SK-N-SH (cell line): Measurements from ENCODE around the gene ZWINT. TPM values are rescaled to one million over a fixed set of nuclear protein-coding genes. Genes with fewer than 3 reads are reported as not detected.

Experiments
- CTCF ChIA-PET: fragments of 300-600, 350-600 bp; formaldehyde crosslinking; extraction: SDS; loops from one replicate; lab custom pipeline; 2021; lab: Yijun Ruan, JAX
- POLR2A ChIA-PET: fragments of 350-600 bp; sonication (Branson Sonifier 250); formaldehyde crosslinking; extraction: SDS; loops from one replicate; lab custom pipeline; 2020; ENCODE audit warnings: antibody characterized with exemption, inconsistent platforms; lab: Yijun Ruan, JAX
- DNase-seq: peaks from one replicate; pipeline ENCODE4 v3.0.0; 2012
- H2AFZ ChIP-seq: fragments of 200-600 bp; sonication (generic); 2 replicates; pipeline ENCODE4 v1.8.1; 2016; ENCODE audit warnings: antibody characterized with exemption, mild to moderate bottlenecking, low read depth
- H3F3A ChIP-seq: fragments of 200-600 bp; sonication (generic); replicated peaks from 2 replicates; pipeline ENCODE3; 2016; ENCODE audit warnings: antibody characterized with exemption, mild to moderate bottlenecking; ENCODE audit not compliant: insufficient read depth
- H3K27ac ChIP-seq, 2 experiments: fragments of 200-500 bp in 1 of 2; fragments of 200-600 bp in 1 of 2; sonication (Bioruptor generic) in 1 of 2; sonication (generic), shearing (Covaris generic) in 1 of 2; 2 replicates each; pipeline versions ENCODE4 v1.5.1 to v1.6.1; 2014 to 2016; ENCODE audit warnings: low read depth in 2 of 2, inconsistent platforms in 1 of 2, low read length in 1 of 2, mild to moderate bottlenecking in 1 of 2, mixed read lengths in 1 of 2
- H3K27me3 ChIP-seq: fragments of 200-600 bp; sonication (generic), shearing (Covaris generic); 2 replicates; pipeline ENCODE4 v1.6.1; 2016; ENCODE audit warnings: mixed run types; ENCODE audit not compliant: insufficient read depth
- H3K36me3 ChIP-seq, 2 experiments: fragments of 200-500 bp in 1 of 2; fragments of 200-600 bp in 1 of 2; sonication (Bioruptor generic) in 1 of 2; sonication (generic) in 1 of 2; replicated peaks in 1 of 2; 2 replicates each; pipeline versions ENCODE3 to v1.5.1; 2014 to 2016; ENCODE audit warnings: low read length in 1 of 2, mild to moderate bottlenecking in 1 of 2; ENCODE audit not compliant: insufficient read depth in 2 of 2, control insufficient read depth in 1 of 2
- H3K4me1 ChIP-seq, 2 experiments: fragments of 200-500 bp in 1 of 2; fragments of 200-600 bp in 1 of 2; sonication (Bioruptor generic) in 1 of 2; sonication (generic), shearing (Covaris generic) in 1 of 2; 2 replicates each; pipeline versions ENCODE4 v1.5.1 to v1.6.1; 2014 to 2016; ENCODE audit warnings: low read depth in 1 of 2, low read length in 1 of 2, mixed run types in 1 of 2; ENCODE audit not compliant: insufficient read depth in 2 of 2, control insufficient read depth in 1 of 2
- H3K4me2 ChIP-seq: fragments of 200-600 bp; sonication (generic), shearing (Covaris generic); 2 replicates; pipeline ENCODE4 v1.6.1; 2017; ENCODE audit warnings: mixed run types
- H3K4me3 ChIP-seq, 2 experiments: fragments of 200-500 bp in 1 of 2; fragments of 200-600 bp in 1 of 2; sonication (Bioruptor generic) in 1 of 2; sonication (generic), shearing (Covaris generic) in 1 of 2; 2 replicates each; pipeline versions ENCODE4 v1.5.1 to v1.8.1; 2014 to 2016; ENCODE audit warnings: low read depth in 2 of 2, inconsistent platforms in 1 of 2, low read length in 1 of 2, mild to moderate bottlenecking in 1 of 2, mixed read lengths in 1 of 2, moderate library complexity in 1 of 2
- H3K79me2 ChIP-seq: fragments of 200-600 bp; sonication (generic); 2 replicates; pipeline ENCODE4 v1.8.1; 2017; ENCODE audit warnings: mild to moderate bottlenecking; ENCODE audit not compliant: insufficient read depth
- H3K9ac ChIP-seq: fragments of 200-600 bp; sonication (generic); 2 replicates; pipeline ENCODE4 v1.6.1; 2017; ENCODE audit warnings: mixed run types
- H3K9me2 ChIP-seq: fragments of 200-600 bp; sonication (generic); 2 replicates; pipeline ENCODE4 v1.6.1; 2017; ENCODE audit warnings: mixed run types
- H3K9me3 ChIP-seq: fragments of 200-600 bp; sonication (generic); 2 replicates; pipeline ENCODE4 v1.6.1; 2017; ENCODE audit warnings: mixed run types, mild to moderate bottlenecking, moderate library complexity
- H4K20me1 ChIP-seq: fragments of 200-600 bp; sonication (generic); 2 replicates; pipeline ENCODE4 v1.6.1; 2017; ENCODE audit warnings: mild to moderate bottlenecking, mixed run types; ENCODE audit not compliant: insufficient read depth
- ELF1 ChIP-seq: IDR thresholded peaks from 2 replicates; pipeline ENCODE4 v1.4.0; 2012
- EZH2phosphoT487 ChIP-seq: fragments of 200-600 bp; sonication (generic); IDR thresholded peaks from 2 replicates; pipeline ENCODE4 v1.6.1; 2017; ENCODE audit warnings: low read depth, mixed run types, mild to moderate bottlenecking, antibody characterized with exemption, moderate library complexity, borderline replicate concordance
- FOSL2 ChIP-seq: IDR thresholded peaks from 2 replicates; pipeline ENCODE4 v1.4.0; 2012; ENCODE audit warnings: low read depth, mild to moderate bottlenecking, moderate library complexity, borderline replicate concordance
- GABPA ChIP-seq: IDR thresholded peaks from 2 replicates; pipeline ENCODE4 v1.4.0; 2012; ENCODE audit warnings: low read depth, mild to moderate bottlenecking
- GATA2 ChIP-seq: sonication (generic); formaldehyde crosslinking; IDR thresholded peaks from 2 replicates; pipeline ENCODE4 v1.5.0; 2020; ENCODE audit warnings: mild to moderate bottlenecking, missing genetic modification reagents
- IRF3 ChIP-seq: fragments of 150-350 bp; IDR thresholded peaks from 2 replicates; pipeline ENCODE4 v1.6.1; 2016; ENCODE audit warnings: mild to moderate bottlenecking, low read depth, low read length
- MAX ChIP-seq: IDR thresholded peaks from 2 replicates; pipeline ENCODE4 v1.4.0; 2012; ENCODE audit warnings: low read depth
- MXI1 ChIP-seq: IDR thresholded peaks from 2 replicates; pipeline ENCODE4 v1.6.1; 2012; ENCODE audit warnings: mild to moderate bottlenecking, low read depth, low read length, improper control_type of control experiment
- NFIC ChIP-seq: IDR thresholded peaks from 2 replicates; pipeline ENCODE4 v1.4.0; 2012; ENCODE audit warnings: borderline replicate concordance
- NRF1 ChIP-seq: IDR thresholded peaks from 2 replicates; pipeline ENCODE4 v1.6.1; 2012; ENCODE audit warnings: low read depth, mild to moderate bottlenecking, low read length
- PBX3 ChIP-seq: IDR thresholded peaks from 2 replicates; pipeline ENCODE4; 2012
- POLR2AphosphoS5 ChIP-seq: IDR thresholded peaks from 2 replicates; pipeline ENCODE4 v1.6.1; 2012; ENCODE audit warnings: low read depth, low read length
- RAD21 ChIP-seq: IDR thresholded peaks from 2 replicates; pipeline ENCODE4 v1.6.1; 2012; ENCODE audit warnings: mild to moderate bottlenecking, low read length
- RFX5 ChIP-seq: IDR thresholded peaks from 2 replicates; pipeline ENCODE4 v1.6.1; 2012; ENCODE audit warnings: mild to moderate bottlenecking, improper control_type of control experiment, low read length
- RXRA ChIP-seq: IDR thresholded peaks from 2 replicates; pipeline ENCODE4 v1.4.0; 2012; ENCODE audit warnings: low read depth, mild to moderate bottlenecking, borderline replicate concordance
- SMC3 ChIP-seq: IDR thresholded peaks from 2 replicates; pipeline ENCODE4 v1.6.1; 2012; ENCODE audit warnings: low read depth, low read length, improper control_type of control experiment
- TAF1 ChIP-seq: IDR thresholded peaks from 2 replicates; pipeline ENCODE4 v1.6.1; 2012; ENCODE audit warnings: low read depth, mild to moderate bottlenecking, low read length, moderate library complexity, borderline replicate concordance
- TCF12 ChIP-seq: IDR thresholded peaks from 2 replicates; pipeline ENCODE4 v1.4.0; 2012
- TEAD4 ChIP-seq: IDR thresholded peaks from 2 replicates; pipeline ENCODE4 v1.4.0; 2012; ENCODE audit warnings: mild to moderate bottlenecking, borderline replicate concordance; ENCODE audit not compliant: insufficient read depth
- YY1 ChIP-seq: IDR thresholded peaks from 2 replicates; pipeline ENCODE4 v1.4.0; 2012; ENCODE audit warnings: low read depth, mild to moderate bottlenecking
- ZBTB33 ChIP-seq: IDR thresholded peaks from 2 replicates; pipeline ENCODE4 v1.4.0; 2012; ENCODE audit warnings: low read depth, borderline replicate concordance
- WGBS: methylation state at CpG from one replicate; pipeline ENCODE4 v1.1.6; 2017; ENCODE audit warnings: low lambda C conversion rate; 5-methylcytosine and 5-hydroxymethylcytosine counted together
- polyA plus RNA-seq, 3 experiments: library from polyadenylated mRNA; depleted of rRNA; stranded (reverse); fragments of >200 nt; gene quantifications; 2 replicates each; pipeline ENCODE4 v1.2.3, GENCODE V29; 2012

The ZWINT gene
- polyA plus RNA-seq, 1 of the 3 experiments (the other 2 are of a cell fraction): 49.3 TPM

- DNase-seq: no peak
- H3K27me3 ChIP-seq: no peaks in the 10 kb centered on the region
- no peaks in the 10 kb centered on the region for H3F3A ChIP-seq
- no peak overlapping the region for H3K4me3 ChIP-seq
- CTCF ChIA-PET: interaction anchor here (1.5 kb wide), 1 partner anchor 31 kb away, joined by 3 read pairs; no protein-coding TSS in a partner anchor
- no peaks in the 10 kb centered on the region for H3K36me3 ChIP-seq
- H3K9me2 ChIP-seq: no peaks in the 10 kb centered on the region
- H3K27ac ChIP-seq: no peak overlapping the region
- TF ChIP-seq TCF12 (no peak), GABPA (no peak), RXRA (no peak), NRF1 (no peak), TEAD4 (no peak), GATA2 (CRISPR knock-in tag) (no peak), RFX5 (no peak), PBX3 (no peak)
- POLR2A ChIA-PET: no interaction called here
- H3K9me3 ChIP-seq: no peaks in the 10 kb centered on the region
- H3K79me2 ChIP-seq: no peaks in the 10 kb centered on the region
- H2AFZ ChIP-seq: no peak overlapping the region
- no peak overlapping the region for H3K4me2 ChIP-seq
- no peak overlapping the region for H3K9ac ChIP-seq
- no peaks in the 10 kb centered on the region for H4K20me1 ChIP-seq
- WGBS: 36% methylated on average over 2 of the region's 3 CpGs
- H3K4me1 ChIP-seq: no peaks in the 10 kb centered on the region
Observed at GRCh38 chr10:56317603-56318002, 43.5 kb downstream of the ZWINT start.

GRCh38 chr10:56316603-56317002 lies 44.5 kb downstream of the ZWINT start:
- CTCF ChIA-PET: interaction anchor here (0.6 to 1.5 kb wide), 2 partner anchors 10 to 32 kb away, joined by 3 read pairs; no protein-coding TSS in a partner anchor
- Histone ChIP-seq H3K4me2 (no peak overlapping the region), H3K9ac (no peak overlapping the region), H3K79me2 (no peaks in the 10 kb centered on the region), H3K27ac (no peak overlapping the region), H3K4me1 (no peaks in the 10 kb centered on the region), H4K20me1 (no peaks in the 10 kb centered on the region), H3K4me3 (no peak overlapping the region), H3K9me3 (no peaks in the 10 kb centered on the region), H3K36me3 (no peaks in the 10 kb centered on the region), H3K27me3 (no peaks in the 10 kb centered on the region), H3K9me2 (no peaks in the 10 kb centered on the region), H3F3A (no peaks in the 10 kb centered on the region), H2AFZ (no peak overlapping the region)
- no peak for DNase-seq
- TF ChIP-seq RXRA (no peak), SMC3 (no peak), RAD21 (no peak), EZH2phosphoT487 (no peak), POLR2AphosphoS5 (no peak), MAX (no peak), ELF1 (no peak), NFIC (no peak), TAF1 (no peak), GATA2 (CRISPR knock-in tag) (no peak), FOSL2 (no peak), PBX3 (no peak), ZBTB33 (no peak), IRF3 (no peak), YY1 (no peak), MXI1 (no peak)
- POLR2A ChIA-PET: no interaction called here
